ENCODE measurements around the gene KLF13.

- TF ChIP-seq EZH2 (IDR thresholded peaks at IDR 0.05; ENCODE audit: low read depth, unreplicated experiment) (no peak), POLR2AphosphoS5 (IDR thresholded peaks at IDR 0.05; ENCODE audit: low read depth) (no peak), ZNF114 (CRISPR knock-in tag; IDR thresholded peaks at IDR 0.05) (no peak), REST (IDR thresholded peaks at IDR 0.05; ENCODE audit: unreplicated experiment) (no peak), JUNB (IDR thresholded peaks at IDR 0.05; ENCODE audit: unreplicated experiment) (no peak), ZNF331 (CRISPR knock-in tag; IDR thresholded peaks at IDR 0.05; ENCODE audit: low read depth) (no peak), ETS1 (IDR thresholded peaks at IDR 0.05) (no peak)
- TF ChIP-seq, protein P1, sequence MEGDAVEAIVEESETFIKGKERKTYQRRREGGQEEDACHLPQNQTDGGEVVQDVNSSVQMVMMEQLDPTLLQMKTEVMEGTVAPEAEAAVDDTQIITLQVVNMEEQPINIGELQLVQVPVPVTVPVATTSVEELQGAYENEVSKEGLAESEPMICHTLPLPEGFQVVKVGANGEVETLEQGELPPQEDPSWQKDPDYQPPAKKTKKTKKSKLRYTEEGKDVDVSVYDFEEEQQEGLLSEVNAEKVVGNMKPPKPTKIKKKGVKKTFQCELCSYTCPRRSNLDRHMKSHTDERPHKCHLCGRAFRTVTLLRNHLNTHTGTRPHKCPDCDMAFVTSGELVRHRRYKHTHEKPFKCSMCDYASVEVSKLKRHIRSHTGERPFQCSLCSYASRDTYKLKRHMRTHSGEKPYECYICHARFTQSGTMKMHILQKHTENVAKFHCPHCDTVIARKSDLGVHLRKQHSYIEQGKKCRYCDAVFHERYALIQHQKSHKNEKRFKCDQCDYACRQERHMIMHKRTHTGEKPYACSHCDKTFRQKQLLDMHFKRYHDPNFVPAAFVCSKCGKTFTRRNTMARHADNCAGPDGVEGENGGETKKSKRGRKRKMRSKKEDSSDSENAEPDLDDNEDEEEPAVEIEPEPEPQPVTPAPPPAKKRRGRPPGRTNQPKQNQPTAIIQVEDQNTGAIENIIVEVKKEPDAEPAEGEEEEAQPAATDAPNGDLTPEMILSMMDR (conservative IDR thresholded peaks at IDR 0.05; ENCODE audit: low read depth in 2 of 2) = peak; percentile 23 to 24; a peak in 2 of 4 replicates
Measured at GRCh38 chr15:31390029-31390428, 63.4 kb downstream of the KLF13 start.
